CD14-positive monocyte (primary cell): Measurements from ENCODE around the gene PEDS1. TPM values are rescaled to one million over a fixed set of nuclear protein-coding genes. Genes with fewer than 3 reads are reported as not detected.

Source experiments
- DNase-seq, 3 donors: peaks; one replicate each; pipeline ENCODE4 v3.0.0-alpha.2; 2011 to 2022
- H2AFZ ChIP-seq: 2 replicates; pipeline ENCODE4 v1.6.0; 2012; ENCODE audit warnings: mild to moderate bottlenecking, low read depth, low read length, inconsistent platforms; ENCODE audit not compliant: insufficient read depth, poor library complexity, severe bottlenecking
- H3K27ac ChIP-seq, 2 donors: 1 replicate in 1 of 2; 2 replicates in 1 of 2; pipeline ENCODE4 v1.5.1; 2012 to 2013; ENCODE audit warnings: low read length in 2 of 2, control low read depth in 1 of 2, inconsistent platforms in 1 of 2, low read depth in 1 of 2, mild to moderate bottlenecking in 1 of 2
- H3K27me3 ChIP-seq, 2 donors: one replicate each; pipeline versions ENCODE4 v1.6.0 to v1.6.1; 2011 to 2013; ENCODE audit warnings: low read length in 2 of 2; ENCODE audit not compliant: control insufficient read depth in 2 of 2, insufficient read depth in 2 of 2
- H3K36me3 ChIP-seq, 2 donors: replicated peaks in 1 of 2; 1 replicate in 1 of 2; 2 replicates in 1 of 2; pipeline versions ENCODE4 v1.5.1 to v1.6.1; 2012 to 2013; ENCODE audit warnings: low read length in 2 of 2, control low read depth in 1 of 2, inconsistent platforms in 1 of 2, mild to moderate bottlenecking in 1 of 2; ENCODE audit not compliant: insufficient read depth in 2 of 2, control insufficient read depth in 1 of 2
- H3K4me1 ChIP-seq, 2 donors: 1 replicate in 1 of 2; 2 replicates in 1 of 2; pipeline versions ENCODE4 v1.5.1 to v1.6.1; 2012 to 2013; ENCODE audit warnings: low read length in 2 of 2, control low read depth in 1 of 2, inconsistent platforms in 1 of 2, mild to moderate bottlenecking in 1 of 2, moderate library complexity in 1 of 2; ENCODE audit not compliant: insufficient read depth in 2 of 2, control insufficient read depth in 1 of 2
- H3K4me2 ChIP-seq: replicated peaks from 2 replicates; pipeline ENCODE3; 2012; ENCODE audit warnings: low read length, moderate library complexity, mild to moderate bottlenecking; ENCODE audit not compliant: poor library complexity, severe bottlenecking; ENCODE audit errors: extremely low read depth
- H3K4me3 ChIP-seq, 3 experiments: fragments of 200-600 bp in 1 of 3; sonication (generic) in 1 of 3; replicated peaks in 1 of 3; 1 replicate in 2 of 3; 2 replicates in 1 of 3; pipeline ENCODE4 v1.5.1; 2011 to 2013; ENCODE audit warnings: low read length in 3 of 3, mild to moderate bottlenecking in 3 of 3, control low read depth in 2 of 3, low read depth in 2 of 3, inconsistent platforms in 1 of 3, moderate library complexity in 1 of 3
- H3K79me2 ChIP-seq: 2 replicates; pipeline ENCODE4 v1.6.0; 2012; ENCODE audit warnings: mild to moderate bottlenecking, control low read depth, inconsistent platforms, low read length, moderate library complexity; ENCODE audit not compliant: insufficient read depth
- H3K9ac ChIP-seq: 2 replicates; pipeline ENCODE4 v1.6.0; 2017; ENCODE audit warnings: low read length, mild to moderate bottlenecking; ENCODE audit not compliant: insufficient read depth, poor library complexity, severe bottlenecking
- H3K9me3 ChIP-seq, 2 donors: replicated peaks in 1 of 2; 1 replicate in 1 of 2; 2 replicates in 1 of 2; pipeline versions ENCODE4 v1.5.1 to v1.6.1; 2012 to 2013; ENCODE audit warnings: low read length in 2 of 2, control low read depth in 1 of 2; ENCODE audit not compliant: control insufficient read depth in 1 of 2, insufficient read depth in 1 of 2
- H4K20me1 ChIP-seq: 2 replicates; pipeline ENCODE4 v1.6.0; 2012; ENCODE audit warnings: mild to moderate bottlenecking, low read length, control low read depth, moderate library complexity; ENCODE audit not compliant: insufficient read depth
- H3K27ac Mint-ChIP-seq, 7 donors: one replicate each; pipeline ENCODE4 v1.8.0; 2020; ENCODE audit warnings: mild to moderate bottlenecking in 7 of 7, mixed read lengths in 7 of 7, moderate library complexity in 6 of 7, inconsistent platforms in 2 of 7
- H3K27me3 Mint-ChIP-seq, 3 donors: one replicate each; pipeline ENCODE4 v1.8.0; 2021 to 2022; ENCODE audit warnings: low read depth in 3 of 3, mild to moderate bottlenecking in 3 of 3, mixed read lengths in 3 of 3, moderate library complexity in 3 of 3, inconsistent platforms in 1 of 3
- H3K36me3 Mint-ChIP-seq, 2 donors: one replicate each; pipeline ENCODE4 v1.8.0; 2020; ENCODE audit warnings: mixed read lengths in 2 of 2, inconsistent platforms in 1 of 2, mild to moderate bottlenecking in 1 of 2
- H3K4me1 Mint-ChIP-seq: one replicate; pipeline ENCODE4 v1.8.0; 2020; ENCODE audit warnings: mild to moderate bottlenecking, mixed read lengths
- H3K4me3 Mint-ChIP-seq, 2 donors: one replicate each; pipeline ENCODE4 v1.8.0; 2020; ENCODE audit warnings: mild to moderate bottlenecking in 2 of 2, mixed read lengths in 2 of 2, moderate library complexity in 1 of 2
- H3K9me3 Mint-ChIP-seq, 7 donors: one replicate each; pipeline ENCODE4 v1.8.0; 2020 to 2022; ENCODE audit warnings: mixed read lengths in 7 of 7, mild to moderate bottlenecking in 6 of 7, moderate library complexity in 6 of 7, inconsistent platforms in 2 of 7
- CTCF ChIP-seq: fragments of 200-600 bp; IDR thresholded peaks from one replicate; pipeline ENCODE4 v1.8.0; 2022; ENCODE audit warnings: antibody characterized with exemption, mild to moderate bottlenecking
- WGBS: methylation state at CpG from one replicate; pipeline ENCODE4 v1.1.5; 2013; ENCODE audit warnings: missing lambda C conversion rate; ENCODE audit not compliant: insufficient coverage; 5-methylcytosine and 5-hydroxymethylcytosine counted together
- intact Hi-C, 2 donors: fragments of 100-400 bp; cut with micrococcal nuclease; formaldehyde crosslinking; loops; one replicate each; pipeline versions ENCODE4 v1.15.0 to v1.15.1; 2023
- polyA plus RNA-seq, 3 donors: library from polyadenylated mRNA; depleted of rRNA in 1 of 3; unstranded in 2 of 3; stranded (reverse) in 1 of 3; fragments of 300-500 nt in 2 of 3; fragments of >200 nt in 1 of 3; fragmentation: Illumina TruSeq in 2 of 3; gene quantifications; 1 replicate in 2 of 3; 2 replicates in 1 of 3; pipeline ENCODE4 v1.2.3, GENCODE V29; 2012 to 2021

PEDS1 gene
- polyA plus RNA-seq, 3 donors: 19.6 to 48.1 (median 25.2) TPM

DNA sequence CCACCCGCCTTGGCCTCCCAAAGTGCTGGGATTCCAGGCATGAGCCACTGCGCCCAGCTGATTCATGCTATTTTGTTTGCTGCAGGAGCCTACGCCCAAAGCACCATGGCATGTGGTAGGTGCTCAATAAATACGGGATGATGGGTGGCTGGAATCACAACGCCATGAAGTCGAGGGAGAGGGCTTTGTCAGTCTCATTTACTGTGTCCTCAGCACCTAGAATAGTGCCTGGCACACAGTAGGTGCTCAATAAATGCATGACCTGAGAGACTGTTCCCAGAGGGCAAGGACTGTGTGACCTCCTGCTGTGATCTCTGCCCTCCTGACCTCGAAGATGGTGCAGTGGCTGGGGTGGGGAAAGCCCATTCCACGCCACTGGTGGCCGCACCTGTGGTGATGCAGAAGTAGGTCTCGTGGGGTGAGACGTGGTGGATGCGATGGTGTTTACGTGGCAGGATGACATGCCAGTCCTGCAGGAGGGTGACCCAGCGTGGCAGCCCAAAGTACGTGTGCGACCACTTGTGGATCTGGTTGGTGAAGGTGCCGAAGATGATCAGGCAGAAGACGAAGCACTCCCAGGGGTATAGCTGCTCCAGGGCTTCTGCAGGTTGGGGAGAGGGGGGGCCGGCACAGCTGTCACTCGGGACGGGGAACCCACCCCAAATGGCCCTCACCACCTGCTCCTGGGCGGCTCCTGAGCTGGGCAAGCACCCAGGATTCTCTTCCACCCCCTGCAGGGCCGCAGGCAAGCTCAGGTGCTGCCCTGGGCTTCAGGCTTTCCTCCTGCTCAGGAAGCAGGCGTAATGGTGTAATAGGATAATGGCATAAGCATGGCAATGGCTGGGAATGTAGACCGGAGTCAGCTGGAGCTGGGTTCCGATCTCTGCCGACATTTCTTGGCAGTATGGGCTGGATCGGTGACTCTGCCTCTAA, 25.7 kb downstream of the PEDS1 start:
- no peak overlapping the region for H3K27ac ChIP-seq
- H3K9ac ChIP-seq: no peak overlapping the region
- H3K36me3 ChIP-seq: peaks cover 83 to 98% of the 10 kb centered on the region in 2 donors
- H3K27me3 ChIP-seq: no peaks in the 10 kb centered on the region
- Mint-ChIP-seq H3K27ac (no peak overlapping the region), H3K36me3 (peaks cover 92 to 100% of the 10 kb centered on the region in 2 donors), H3K27me3 (no peaks in the 10 kb centered on the region), H3K4me1 (no peaks in the 10 kb centered on the region), H3K9me3 (peaks cover 0 to 2% (median 0%) of the 10 kb centered on the region in 7 donors), H3K4me3 (no peak overlapping the region)
- no peaks in the 10 kb centered on the region for H3K9me3 ChIP-seq
- H2AFZ ChIP-seq: no peak overlapping the region
- WGBS: 98% methylated on average over 17 of the region's 28 CpGs
- H3K4me3 ChIP-seq: no peak overlapping the region
- H3K4me1 ChIP-seq: no peaks in the 10 kb centered on the region
- H3K4me2 ChIP-seq: no peak overlapping the region
- intact Hi-C loops: no loop called here
- no peak for DNase-seq
- TF ChIP-seq CTCF: no peak
- H3K79me2 ChIP-seq: peaks cover 8% of the 10 kb centered on the region
- H4K20me1 ChIP-seq: peaks cover 41% of the 10 kb centered on the region

DNA sequence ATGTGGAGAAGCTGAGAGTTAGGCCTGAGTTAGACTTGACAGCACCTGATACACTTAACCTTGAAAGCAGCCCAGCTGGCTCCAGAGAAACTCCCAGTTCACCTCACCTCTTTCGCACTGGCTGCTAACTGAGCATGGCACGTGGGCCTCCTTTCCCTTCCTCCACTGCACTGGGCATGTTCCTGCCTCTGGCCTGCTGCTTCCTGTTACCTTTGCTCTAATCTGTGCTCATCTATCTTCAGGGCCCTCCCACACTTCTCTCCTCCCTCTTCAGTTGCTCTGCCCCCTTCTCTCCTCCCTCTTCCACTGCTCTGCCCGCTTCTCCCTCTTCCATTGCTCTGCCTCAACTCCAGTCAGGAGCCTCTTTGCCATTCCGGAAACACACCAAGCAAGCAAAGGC, 26.9 kb downstream of the PEDS1 start:
- intact Hi-C loops: no loop called here
- Mint-ChIP-seq H3K36me3 (peaks cover 86 to 94% of the 10 kb centered on the region in 2 donors), H3K4me3 (no peak overlapping the region), H3K27me3 (no peaks in the 10 kb centered on the region), H3K4me1 (no peaks in the 10 kb centered on the region), H3K27ac (peak overlapping the region in 4 of 7 donors; percentile 0 to 55 (median 50)), H3K9me3 (peaks cover 0 to 9% (median 5%) of the 10 kb centered on the region in 7 donors)
- H3K9me3 ChIP-seq: peaks cover 0 to 4% of the 10 kb centered on the region in 2 donors
- H3K4me3 ChIP-seq: no peak overlapping the region
- TF ChIP-seq CTCF: no peak
- H3K9ac ChIP-seq: no peak overlapping the region
- 90% methylated on average over 4 of the region's 4 CpGs for WGBS
- H3K4me2 ChIP-seq: no peak overlapping the region
- DNase-seq: no peak
- peaks cover 29% of the 10 kb centered on the region for H4K20me1 ChIP-seq
- H3K36me3 ChIP-seq: peaks cover 78 to 87% of the 10 kb centered on the region in 2 donors
- H3K27ac ChIP-seq: no peak overlapping the region
- no peak overlapping the region for H2AFZ ChIP-seq
- H3K4me1 ChIP-seq: no peaks in the 10 kb centered on the region
- no peaks in the 10 kb centered on the region for H3K79me2 ChIP-seq
- no peaks in the 10 kb centered on the region for H3K27me3 ChIP-seq
